Uterus (tissue), 4 donors: ENCODE measurements around the gene TGFB1. TPM values are rescaled to one million over a fixed set of nuclear protein-coding genes. Genes with fewer than 3 reads are reported as not detected.

Experiments
- DNase-seq, 2 donors: peaks; one replicate each; pipeline ENCODE4 v3.0.0-alpha.2; 2019 to 2020
- H3K27ac ChIP-seq, 2 donors: fragments of 200-600 bp; sonication (generic); 1 replicate in 1 of 2; 2 replicates in 1 of 2; pipeline ENCODE4 v1.5.1; 2016 to 2018
- H3K27me3 ChIP-seq, 2 donors: fragments of 200-600 bp; sonication (generic); one replicate each; pipeline ENCODE4 v1.5.1; 2018 to 2019; ENCODE audit warnings: control low read depth in 1 of 2
- H3K36me3 ChIP-seq, 2 donors: fragments of 200-600 bp; sonication (generic); one replicate each; pipeline ENCODE4 v1.5.1; 2019; ENCODE audit warnings: control low read depth in 1 of 2
- H3K4me1 ChIP-seq, 2 donors: fragments of 200-600 bp; sonication (generic); one replicate each; pipeline ENCODE4 v1.5.1; 2018 to 2019; ENCODE audit warnings: control low read depth in 1 of 2
- H3K4me3 ChIP-seq, 2 donors: fragments of 200-600 bp; sonication (generic); 1 replicate in 1 of 2; 2 replicates in 1 of 2; pipeline ENCODE4 v1.5.1; 2018 to 2019; ENCODE audit warnings: mild to moderate bottlenecking in 1 of 2
- H3K9me3 ChIP-seq, 2 donors: fragments of 200-600 bp; sonication (generic); one replicate each; pipeline ENCODE4 v1.5.1; 2019; ENCODE audit warnings: control low read depth in 1 of 2
- POLR2A ChIP-seq, 2 donors: fragments of 450-650 bp; IDR thresholded peaks; one replicate each; pipeline ENCODE4 v1.6.1; 2016; ENCODE audit warnings: antibody characterized with exemption in 2 of 2, mild to moderate bottlenecking in 1 of 2, moderate library complexity in 1 of 2
- intact Hi-C: fragments of 100-400 bp; cut with DNase I; formaldehyde crosslinking; loops from one replicate; pipeline ENCODE4 v1.15.1; 2023; ENCODE audit warnings: low total_unique reads
- total RNA-seq, 4 donors: library from RNA; depleted of rRNA in 3 of 4; stranded (reverse); fragments of >200 nt in 3 of 4; gene quantifications; one replicate each; pipeline versions ENCODE4 v1.1.0 to v1.2.4, GENCODE V29; 2014 to 2023
- TF ChIP-seq, protein P1 (sequence below), 4 experiments: fragments of 200-600 bp in 2 of 4; fragments of 450-650 bp in 2 of 4; sonication (generic) in 2 of 4; IDR thresholded peaks; one replicate each; pipeline ENCODE4 v1.5.1; 2016 to 2019; ENCODE audit warnings: antibody characterized with exemption in 4 of 4, mild to moderate bottlenecking in 2 of 4, moderate library complexity in 1 of 4
- donor health status: DM: yes; HTN: yes; CAD: no.

The TGFB1 gene
- total RNA-seq, 4 donors from 2014 or later: 6.7 to 61.7 (median 15.7) TPM

DNA sequence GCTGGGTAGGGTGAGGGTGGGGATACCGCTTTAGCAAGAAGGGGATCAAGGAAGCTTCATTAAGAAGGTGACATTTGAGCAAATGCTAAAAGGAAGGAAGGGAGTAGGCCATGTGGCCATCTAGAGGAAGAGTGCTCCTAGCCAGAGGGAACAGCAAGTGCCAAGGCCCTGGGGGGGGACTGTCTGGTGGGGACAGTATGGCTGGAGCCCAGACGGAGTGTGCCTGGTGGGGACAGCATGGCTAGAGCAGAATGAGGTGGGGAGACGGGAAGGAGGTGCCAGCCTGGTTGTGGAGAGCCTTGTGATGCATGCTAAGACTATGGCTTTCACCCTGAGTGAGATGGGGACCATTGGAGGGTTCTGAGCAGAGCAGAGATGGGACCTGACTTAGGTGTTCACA, 2.1 kb upstream of the TGFB1 start:
- H3K4me1 ChIP-seq: peaks cover 0 to 6% of the 10 kb centered on the region in 2 donors
- no peaks in the 10 kb centered on the region for H3K27me3 ChIP-seq
- no peaks in the 10 kb centered on the region for H3K36me3 ChIP-seq
- intact Hi-C loops: no loop called here
- H3K27ac ChIP-seq: peak overlapping the region in 1 of 2 donors; percentile 46
- TF ChIP-seq, protein P1, sequence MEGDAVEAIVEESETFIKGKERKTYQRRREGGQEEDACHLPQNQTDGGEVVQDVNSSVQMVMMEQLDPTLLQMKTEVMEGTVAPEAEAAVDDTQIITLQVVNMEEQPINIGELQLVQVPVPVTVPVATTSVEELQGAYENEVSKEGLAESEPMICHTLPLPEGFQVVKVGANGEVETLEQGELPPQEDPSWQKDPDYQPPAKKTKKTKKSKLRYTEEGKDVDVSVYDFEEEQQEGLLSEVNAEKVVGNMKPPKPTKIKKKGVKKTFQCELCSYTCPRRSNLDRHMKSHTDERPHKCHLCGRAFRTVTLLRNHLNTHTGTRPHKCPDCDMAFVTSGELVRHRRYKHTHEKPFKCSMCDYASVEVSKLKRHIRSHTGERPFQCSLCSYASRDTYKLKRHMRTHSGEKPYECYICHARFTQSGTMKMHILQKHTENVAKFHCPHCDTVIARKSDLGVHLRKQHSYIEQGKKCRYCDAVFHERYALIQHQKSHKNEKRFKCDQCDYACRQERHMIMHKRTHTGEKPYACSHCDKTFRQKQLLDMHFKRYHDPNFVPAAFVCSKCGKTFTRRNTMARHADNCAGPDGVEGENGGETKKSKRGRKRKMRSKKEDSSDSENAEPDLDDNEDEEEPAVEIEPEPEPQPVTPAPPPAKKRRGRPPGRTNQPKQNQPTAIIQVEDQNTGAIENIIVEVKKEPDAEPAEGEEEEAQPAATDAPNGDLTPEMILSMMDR (IDR thresholded peaks at IDR 0.05): no peak
- no peak for TF ChIP-seq POLR2A (IDR thresholded peaks at IDR 0.05)
- no peaks in the 10 kb centered on the region for H3K9me3 ChIP-seq
- no peak for DNase-seq
- no peak overlapping the region for H3K4me3 ChIP-seq

DNA sequence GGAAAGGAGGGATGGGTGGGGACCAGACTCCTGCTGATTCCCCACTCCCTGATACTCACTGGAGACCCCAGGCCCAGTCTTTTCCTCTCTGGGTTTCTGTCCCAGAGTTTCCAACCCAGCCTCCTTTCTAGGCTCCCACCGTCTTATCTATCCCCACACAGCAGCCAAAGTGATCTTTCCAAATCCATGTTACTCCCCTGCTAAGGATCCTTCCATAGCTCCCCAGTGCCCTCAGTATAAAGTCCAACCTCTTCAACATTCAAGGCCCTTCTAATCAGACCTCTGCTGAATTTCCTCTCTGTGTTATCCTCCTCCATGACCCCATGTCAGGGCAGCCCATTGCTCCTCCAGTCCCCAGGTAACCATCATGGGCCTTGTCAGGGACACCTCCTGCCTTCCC, 1.3 kb upstream of the TGFB1 start:
- no peak for DNase-seq
- H3K27ac ChIP-seq: peak overlapping the region in 1 of 2 donors; percentile 96
- no peaks in the 10 kb centered on the region for H3K27me3 ChIP-seq
- no peak overlapping the region for H3K4me3 ChIP-seq
- no peak for TF ChIP-seq POLR2A (IDR thresholded peaks at IDR 0.05)
- TF ChIP-seq, protein P1 (IDR thresholded peaks at IDR 0.05): no peak
- H3K4me1 ChIP-seq: peaks cover 0 to 6% of the 10 kb centered on the region in 2 donors
- no peaks in the 10 kb centered on the region for H3K9me3 ChIP-seq
- H3K36me3 ChIP-seq: no peaks in the 10 kb centered on the region
- intact Hi-C loops: no loop called here

DNA sequence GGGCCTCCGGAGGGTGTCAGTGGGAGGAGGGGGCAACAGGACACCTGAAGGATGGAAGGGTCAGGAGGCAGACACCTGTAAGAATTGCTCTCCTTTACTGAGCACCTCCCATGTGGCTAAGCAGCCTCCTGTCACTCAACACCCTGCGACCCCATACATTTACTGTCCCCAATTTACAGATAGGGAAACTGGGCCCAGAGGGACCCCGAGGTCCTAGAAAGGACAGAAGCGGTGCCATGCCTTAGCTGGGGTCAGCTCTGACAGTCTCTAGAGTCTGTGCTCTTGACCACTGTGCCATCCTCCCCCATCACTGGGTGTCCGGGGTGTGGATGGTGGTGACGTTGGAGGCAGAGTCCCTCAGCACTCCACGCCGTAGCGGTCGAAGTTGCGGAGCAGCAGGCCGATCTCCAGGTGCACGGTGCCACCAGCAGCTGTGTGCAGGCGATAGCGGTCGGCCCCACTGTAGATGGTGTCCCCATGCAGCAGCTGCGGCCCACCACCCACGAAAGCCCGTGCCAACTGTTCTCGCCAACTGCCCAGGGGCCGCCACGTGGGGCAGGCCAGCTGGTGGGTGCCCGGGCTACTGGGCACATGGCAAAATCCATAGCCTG, 726 bp upstream of the TGFB1 start:
- TF ChIP-seq, protein P1 (IDR thresholded peaks at IDR 0.05): no peak
- TF ChIP-seq POLR2A (IDR thresholded peaks at IDR 0.05): no peak
- Histone ChIP-seq H3K4me3 (peak overlapping the region; percentile 65 to 70), H3K4me1 (peaks cover 0 to 6% of the 10 kb centered on the region in 2 donors), H3K9me3 (no peaks in the 10 kb centered on the region), H3K27ac (peak overlapping the region; percentile 90 to 96), H3K36me3 (no peaks in the 10 kb centered on the region), H3K27me3 (no peaks in the 10 kb centered on the region)
- DNase-seq: peak in 1 of 2 donors; percentile 28
- intact Hi-C loops: no loop called here

DNA sequence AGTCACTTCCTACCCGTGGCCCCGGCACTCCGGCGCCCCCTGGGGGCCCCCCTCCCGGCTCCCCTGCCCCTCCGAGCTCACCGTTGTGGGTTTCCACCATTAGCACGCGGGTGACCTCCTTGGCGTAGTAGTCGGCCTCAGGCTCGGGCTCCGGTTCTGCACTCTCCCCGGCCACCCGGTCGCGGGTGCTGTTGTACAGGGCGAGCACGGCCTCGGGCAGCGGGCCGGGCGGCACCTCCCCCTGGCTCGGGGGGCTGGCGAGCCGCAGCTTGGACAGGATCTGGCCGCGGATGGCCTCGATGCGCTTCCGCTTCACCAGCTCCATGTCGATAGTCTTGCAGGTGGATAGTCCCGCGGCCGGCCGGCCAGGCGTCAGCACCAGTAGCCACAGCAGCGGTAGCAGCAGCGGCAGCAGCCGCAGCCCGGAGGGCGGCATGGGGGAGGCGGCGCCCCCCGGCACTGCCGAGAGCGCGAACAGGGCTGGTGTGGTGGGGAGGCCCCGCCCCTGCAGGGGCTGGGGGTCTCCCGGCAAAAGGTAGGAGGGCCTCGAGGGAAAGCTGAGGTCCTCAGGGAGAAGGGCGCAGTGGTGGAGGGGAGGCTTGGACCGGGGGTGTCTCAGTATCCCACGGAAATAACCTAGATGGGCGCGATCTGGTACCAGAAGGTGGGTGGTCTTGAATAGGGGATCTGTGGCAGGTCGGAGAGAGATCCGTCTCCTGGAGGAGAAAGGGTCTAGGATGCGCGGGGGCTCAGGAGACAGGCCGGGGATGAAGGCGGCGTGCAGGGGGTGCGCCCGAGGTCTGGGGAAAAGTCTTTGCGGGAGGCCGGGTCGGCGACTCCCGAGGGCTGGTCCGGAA, 885 bp downstream of the TGFB1 start:
- Histone ChIP-seq H3K36me3 (no peaks in the 10 kb centered on the region), H3K4me1 (peaks cover 0 to 6% of the 10 kb centered on the region in 2 donors), H3K27ac (peak overlapping the region; percentile 90 to 96), H3K4me3 (peak overlapping the region; percentile 65 to 70), H3K9me3 (no peaks in the 10 kb centered on the region), H3K27me3 (no peaks in the 10 kb centered on the region)
- peak; percentile 67 to 71 for DNase-seq
- intact Hi-C loops: no loop called here
- no peak for TF ChIP-seq POLR2A (IDR thresholded peaks at IDR 0.05)
- TF ChIP-seq, protein P1 (IDR thresholded peaks at IDR 0.05): peak; percentile 34 to 65 (median 44)

DNA sequence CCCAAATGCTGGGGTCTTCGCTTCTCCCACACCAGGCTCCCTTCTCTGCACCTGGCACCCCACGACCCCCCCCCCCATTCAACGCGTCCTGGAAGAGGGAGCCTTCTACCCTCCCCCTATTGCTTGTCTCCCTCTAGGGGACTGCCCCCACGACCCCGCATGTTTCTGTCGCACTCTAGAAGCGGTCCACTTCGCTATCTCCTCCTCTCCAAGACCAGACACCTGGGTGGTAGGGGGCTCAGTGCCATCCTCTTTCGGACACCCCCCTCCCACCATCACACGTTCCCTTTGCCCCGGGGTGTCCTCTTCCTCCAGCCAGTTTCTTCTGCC, 1.5 kb downstream of the TGFB1 start:
- Histone ChIP-seq H3K4me3 (peak overlapping the region; percentile 65 to 70), H3K27me3 (no peaks in the 10 kb centered on the region), H3K4me1 (peaks cover 0 to 6% of the 10 kb centered on the region in 2 donors), H3K9me3 (no peaks in the 10 kb centered on the region), H3K36me3 (no peaks in the 10 kb centered on the region), H3K27ac (peak overlapping the region; percentile 90 to 96)
- intact Hi-C loops: no loop called here
- TF ChIP-seq, protein P1 (IDR thresholded peaks at IDR 0.05): no peak
- TF ChIP-seq POLR2A (IDR thresholded peaks at IDR 0.05): no peak
- DNase-seq: no peak
